NCI-H2107 treated with DMSO at 0.1 percent for 48 hours (cell line): Measurements from ENCODE around the gene CHCT1.
"Not testable (repeated sequence)": the region's sequence is repeated elsewhere in the genome, so short reads cannot be mapped to it uniquely, and the experiment has no call there.

Experiments
- DNase-seq: peaks from one replicate; lab custom pipeline; 2025; ENCODE audit not compliant: unreplicated experiment; lab: John Stamatoyannopoulos, UW

Gene CHCT1

DNA sequence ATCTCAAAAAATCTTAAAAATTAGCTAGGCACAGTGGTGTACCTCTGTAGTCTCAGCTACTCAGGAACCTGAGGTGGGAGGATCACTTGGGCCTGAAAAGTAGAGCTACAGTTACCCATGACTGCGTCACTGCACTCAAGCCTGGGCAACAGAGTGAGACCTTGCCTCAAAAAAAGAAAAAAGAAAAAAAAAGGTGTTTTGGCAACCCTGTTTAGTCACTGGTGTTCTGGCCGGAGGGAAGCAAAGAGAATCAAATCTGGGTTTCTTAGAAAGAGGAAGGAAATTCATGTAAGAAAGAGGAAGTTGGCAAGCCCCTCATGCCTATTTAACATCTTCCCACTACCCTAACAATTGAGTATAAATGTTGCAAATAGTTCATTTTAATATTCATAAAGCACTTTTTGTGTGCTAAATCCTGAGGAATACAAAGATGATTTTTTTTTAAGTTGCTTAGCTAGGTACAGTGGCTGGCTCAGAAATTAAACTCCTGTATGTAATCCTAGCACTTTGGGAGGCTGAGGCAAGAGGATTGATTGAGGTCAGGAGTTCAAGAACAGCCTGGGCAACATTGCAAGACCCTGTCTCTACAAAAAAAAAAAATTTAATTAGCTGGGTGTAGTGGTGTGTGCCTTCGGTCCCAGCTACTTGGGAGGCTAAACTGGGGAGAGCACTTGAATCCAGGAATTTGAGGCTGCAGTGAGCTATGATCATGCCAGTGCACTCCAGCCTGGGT lies 23.9 kb upstream of the CHCT1 start:
- no peak for DNase-seq

DNA sequence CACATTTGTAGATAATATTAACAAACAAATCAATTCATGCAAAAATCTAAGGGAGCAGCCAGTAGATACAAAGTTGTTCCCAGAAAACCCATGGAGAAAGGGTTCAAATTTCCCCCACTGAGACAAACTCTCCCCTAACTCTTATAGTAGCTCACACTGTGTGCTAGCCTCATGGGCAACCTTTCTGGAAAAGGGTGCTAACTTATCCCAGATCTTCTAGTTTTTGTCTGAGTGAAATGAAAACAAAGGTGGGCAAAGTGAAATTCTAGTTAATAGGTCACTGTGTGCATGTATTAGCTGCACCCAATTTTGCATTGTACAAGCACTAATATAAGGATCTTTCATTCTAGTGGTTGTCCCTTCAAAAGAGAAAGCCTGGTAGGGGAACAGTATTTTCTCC lies 20.5 kb upstream of the CHCT1 start:
- no peak for DNase-seq

DNA sequence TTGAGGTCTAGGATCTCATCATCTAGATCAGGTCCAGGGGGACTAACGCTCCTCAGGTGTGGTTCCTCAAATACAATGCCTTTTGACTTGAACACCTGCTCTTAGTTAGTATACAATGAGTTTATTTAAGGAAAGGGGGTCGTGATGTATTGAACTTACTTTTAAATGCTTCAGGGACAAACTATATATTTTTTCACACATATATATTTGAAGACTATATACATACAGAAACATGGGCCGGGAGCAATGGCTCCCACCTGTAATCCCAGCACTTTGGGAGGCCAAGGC lies 18.8 kb upstream of the CHCT1 start:
- DNase-seq: no peak

DNA sequence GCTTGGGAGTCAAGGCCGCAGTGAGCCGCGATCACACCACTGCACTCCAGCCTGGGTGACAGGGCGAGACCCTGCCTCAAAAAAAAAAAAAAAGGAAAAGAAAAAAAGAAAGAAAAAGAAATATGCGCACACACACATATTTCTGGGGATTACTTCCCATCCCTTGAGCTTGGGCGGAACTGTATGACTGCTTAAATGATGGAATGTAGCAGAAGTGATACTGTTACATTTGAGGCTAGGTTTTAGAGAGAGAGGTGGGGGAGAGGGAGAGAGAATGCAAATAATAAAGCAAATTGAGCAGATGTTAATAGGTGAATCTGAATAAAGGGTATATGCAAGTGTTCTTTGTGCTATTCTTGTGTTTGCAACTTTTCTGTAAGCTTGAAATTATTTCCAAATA lies 18.3 kb upstream of the CHCT1 start:
- DNase-seq: no peak

DNA sequence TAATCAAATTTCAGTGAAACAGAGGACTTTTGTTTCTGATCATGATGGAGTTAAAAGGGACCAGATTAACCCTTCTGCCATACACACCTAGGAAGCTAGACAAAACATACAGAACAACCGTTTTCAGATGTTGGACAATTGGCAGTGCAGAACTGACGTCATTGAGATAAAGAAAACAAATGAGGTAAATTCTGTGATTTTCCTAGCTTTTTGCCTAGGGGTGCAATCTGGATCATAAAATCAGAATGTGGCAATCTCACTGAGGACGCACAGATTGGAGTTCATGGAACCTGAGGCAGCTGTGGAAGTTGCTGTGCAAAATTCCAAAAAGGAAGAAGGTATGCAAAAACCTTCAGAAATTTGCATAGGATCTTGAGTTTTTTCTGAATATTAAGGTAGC lies 15.4 kb upstream of the CHCT1 start:
- DNase-seq: no peak

DNA sequence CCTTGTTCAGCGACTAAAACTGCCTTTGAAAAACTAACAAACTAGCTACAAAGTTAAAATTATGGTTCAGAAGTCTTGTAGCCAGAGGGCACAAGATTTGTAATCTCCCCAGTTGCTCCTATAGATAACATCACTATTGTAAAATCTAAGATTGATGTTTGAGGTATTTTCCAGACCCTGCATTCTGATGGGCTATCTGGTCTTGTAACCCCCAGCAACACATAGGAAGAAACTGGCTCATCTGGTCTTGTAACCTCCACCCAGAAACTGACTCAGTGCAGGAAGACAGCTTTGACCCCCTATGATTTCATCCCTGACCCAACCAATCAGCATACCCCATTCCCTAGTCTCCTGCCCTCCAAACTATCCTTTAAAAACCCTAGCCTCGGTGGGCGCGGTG lies 12.3 kb upstream of the CHCT1 start:
- DNase-seq: no peak

DNA sequence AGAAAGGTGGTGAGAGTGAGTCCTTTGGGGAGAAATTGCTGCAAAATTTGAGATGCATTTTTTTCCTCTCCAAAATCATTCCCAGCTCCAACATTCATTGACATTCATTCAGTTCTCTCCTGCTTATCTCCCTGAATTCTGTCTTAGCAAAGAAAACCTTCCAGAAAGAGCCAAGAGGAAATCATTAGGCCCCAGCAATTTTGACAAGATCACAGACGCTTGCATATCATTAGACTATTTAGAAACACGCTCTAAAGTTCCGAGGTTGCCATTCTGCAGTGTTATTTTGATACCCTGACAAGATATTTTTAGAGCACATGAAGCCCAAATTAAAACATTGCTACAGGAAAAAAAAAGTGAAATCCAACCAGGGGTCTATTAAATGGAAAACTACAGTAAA lies 9.6 kb upstream of the CHCT1 start:
- no peak for DNase-seq

DNA sequence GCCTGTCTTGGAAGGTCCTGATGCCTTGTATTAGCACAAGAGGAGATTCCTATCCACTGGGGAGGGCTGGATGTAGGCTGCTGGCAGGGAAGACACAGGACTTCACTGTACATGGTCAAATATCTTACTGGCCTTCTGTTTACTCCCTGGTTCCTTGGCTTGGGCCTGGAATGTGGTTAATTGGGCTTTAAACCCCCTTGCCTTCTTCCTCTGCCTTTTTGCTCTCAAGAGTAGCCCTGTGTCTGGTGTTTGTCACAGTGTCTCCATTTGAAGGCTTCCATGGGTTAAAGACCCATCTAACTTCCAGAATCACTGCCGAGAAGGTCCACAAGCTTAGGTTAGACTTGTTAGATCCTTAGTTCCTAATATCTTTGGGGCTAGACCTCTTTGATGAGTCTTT lies 7.1 kb upstream of the CHCT1 start:
- DNase-seq: no peak

DNA sequence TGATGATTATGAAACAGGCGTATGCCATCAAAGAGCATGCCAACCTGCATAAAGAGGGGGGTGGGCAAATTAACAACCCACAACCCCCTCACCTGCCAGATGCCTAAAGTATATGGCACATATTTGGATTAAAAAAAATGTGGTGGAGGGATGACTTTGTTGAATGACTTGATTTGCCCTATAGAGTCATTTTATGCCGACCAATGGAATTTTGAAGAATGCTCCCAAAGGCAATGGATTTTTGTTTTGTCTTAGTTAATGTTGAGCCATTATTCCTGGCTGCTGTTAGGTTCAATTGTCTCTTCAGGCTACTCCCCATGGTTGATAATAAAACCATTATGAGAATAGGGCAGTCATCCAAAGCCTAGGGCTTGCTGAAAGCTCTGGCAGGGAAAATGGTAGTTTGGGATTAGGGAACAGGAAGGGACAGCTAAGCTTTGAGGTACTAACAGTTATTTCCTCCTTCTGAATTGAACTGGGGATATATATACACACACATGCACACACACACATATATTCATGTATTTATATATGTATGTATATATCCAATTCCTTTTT lies 5.8 kb upstream of the CHCT1 start:
- no peak for DNase-seq

DNA sequence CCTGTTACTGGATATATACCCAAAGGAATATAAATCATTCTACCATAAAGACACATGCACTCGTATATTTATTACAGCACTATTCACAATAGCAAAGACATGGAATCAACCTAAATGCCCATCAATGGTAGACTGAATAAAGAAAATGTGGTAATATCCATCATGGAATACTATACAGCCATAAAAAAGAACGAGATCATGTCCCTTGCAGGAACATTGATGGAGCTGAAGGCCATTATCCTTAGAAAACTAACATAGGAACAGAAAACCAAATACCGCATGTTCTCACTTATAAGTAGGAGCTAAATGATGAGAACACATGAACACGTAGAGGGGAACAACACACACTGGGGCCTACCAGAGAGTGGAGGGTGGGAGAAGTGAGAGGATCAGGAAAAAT lies 3.3 kb upstream of the CHCT1 start:
- DNase-seq: not testable (repeated sequence)

DNA sequence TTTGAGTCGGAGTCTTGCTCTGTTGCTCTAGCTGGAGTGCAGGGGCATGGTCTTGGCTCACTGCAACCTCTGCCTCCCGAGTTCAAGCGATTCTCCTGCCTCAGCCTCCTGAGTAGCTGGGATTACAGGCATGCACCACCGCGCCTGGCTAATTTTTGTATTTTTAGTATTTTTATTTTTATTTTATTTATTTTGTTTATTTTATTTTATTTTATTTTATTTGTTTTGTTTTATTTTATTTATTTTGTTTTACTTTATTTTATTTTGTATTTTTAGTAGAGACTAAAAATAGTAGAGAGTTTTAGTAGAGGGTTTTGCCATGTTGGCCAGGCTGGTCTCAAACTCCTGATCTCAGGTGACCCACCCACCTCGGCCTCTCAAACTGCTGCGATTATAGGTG lies 2.4 kb upstream of the CHCT1 start:
- not testable (repeated sequence) for DNase-seq

DNA sequence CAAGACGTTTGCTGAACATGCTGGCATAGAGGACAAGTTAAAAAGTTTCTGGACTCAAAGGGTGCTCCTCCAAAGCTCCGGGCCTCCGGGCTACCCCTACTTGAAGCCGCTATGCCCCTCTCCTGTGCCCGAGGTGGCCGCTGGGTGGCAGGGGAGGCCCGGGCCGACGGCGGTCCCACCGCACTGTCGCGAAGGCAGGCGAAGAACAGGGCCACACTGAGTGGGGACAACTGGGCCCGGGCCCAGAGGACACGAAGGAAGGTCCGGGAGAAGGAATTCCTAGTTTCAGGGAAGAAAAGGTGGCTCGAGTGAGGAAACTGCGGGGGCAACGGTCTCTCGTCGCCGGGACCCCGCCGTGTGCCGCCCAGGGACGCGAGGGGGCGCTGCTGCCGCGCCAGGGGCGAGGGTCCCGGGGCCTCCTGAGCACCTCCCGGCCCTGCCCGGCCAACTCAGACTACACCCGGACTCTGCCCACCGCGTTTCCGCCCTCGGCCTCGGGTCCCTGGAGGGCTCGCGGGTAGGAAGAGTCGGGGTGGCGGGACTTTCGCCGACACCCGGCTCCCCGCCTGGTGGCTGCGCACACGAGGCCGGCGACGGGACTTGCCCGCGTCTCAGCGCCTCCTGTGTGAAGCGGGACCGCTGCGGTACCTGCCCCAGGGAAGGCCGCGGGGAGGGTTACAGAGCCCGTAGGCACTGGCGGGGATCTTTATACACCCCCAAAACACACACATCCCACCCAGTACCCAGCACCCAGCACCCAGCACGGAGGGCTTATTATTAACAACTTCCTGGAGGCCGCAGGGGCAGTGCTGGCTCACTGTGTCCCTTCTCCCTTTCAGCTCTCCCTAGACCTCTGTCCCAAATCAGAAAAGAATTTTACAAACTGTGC lies 772 bp upstream of the CHCT1 start:
- peak; percentile 5 for DNase-seq

DNA sequence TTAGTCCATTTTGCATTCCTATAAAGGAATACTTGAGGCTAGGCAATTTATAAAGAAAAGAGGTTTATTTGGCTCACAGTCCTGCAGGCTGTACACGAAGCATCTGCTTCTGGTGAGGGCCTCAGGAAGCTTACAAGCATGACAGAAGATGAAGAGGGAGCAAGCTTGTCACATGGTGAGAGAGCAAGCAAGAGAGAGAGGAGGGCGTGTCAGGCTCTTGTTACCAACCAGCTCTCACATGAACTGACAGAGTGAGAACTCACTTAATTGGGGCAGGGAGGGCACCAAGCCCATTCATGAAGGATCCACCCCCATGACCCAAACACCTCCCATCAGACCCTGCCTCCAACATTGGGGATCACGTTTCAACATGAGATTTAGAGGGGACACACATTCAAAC lies 1.6 kb downstream of the CHCT1 start:
- no peak for DNase-seq

DNA sequence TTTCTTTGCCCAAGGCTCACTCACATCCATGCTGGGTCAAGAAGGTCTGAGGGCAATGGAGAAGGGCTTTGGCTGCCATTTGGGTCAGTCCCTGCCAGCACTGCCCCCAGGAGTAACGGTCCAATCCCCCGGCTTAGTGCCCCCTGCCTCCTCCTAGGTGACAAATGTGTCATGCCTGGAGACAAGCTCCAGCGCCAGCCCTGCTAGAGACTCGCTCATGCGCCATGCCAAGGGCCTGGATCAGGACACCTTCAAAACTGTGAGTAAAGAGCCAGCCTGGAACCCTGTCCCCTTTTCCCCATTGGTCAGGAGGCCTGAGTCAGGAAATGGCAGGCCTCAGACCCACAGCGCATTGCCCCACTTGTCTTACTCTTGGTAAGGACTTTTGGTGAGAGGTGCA lies 3.3 kb downstream of the CHCT1 start:
- no peak for DNase-seq

DNA sequence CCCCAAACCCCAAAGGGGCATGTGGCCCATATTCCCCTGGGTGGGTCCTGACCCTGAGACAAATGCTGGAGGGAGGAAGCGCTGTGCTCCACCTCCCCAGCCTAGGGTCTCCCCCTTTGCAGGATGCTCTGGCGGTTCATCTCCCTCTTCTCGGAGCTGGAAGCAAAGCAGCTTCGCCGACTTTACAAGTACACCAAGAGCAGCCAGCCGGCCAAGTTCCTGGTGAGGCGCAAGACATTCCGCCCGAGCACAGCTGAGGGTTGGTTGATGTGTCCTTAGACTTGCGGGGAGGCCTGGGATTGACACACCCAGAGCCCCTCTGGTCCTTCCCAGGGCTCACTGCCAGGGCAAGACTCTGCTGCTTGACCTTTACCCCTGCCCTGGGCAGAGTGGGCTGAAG lies 4.3 kb downstream of the CHCT1 start:
- DNase-seq: no peak

DNA sequence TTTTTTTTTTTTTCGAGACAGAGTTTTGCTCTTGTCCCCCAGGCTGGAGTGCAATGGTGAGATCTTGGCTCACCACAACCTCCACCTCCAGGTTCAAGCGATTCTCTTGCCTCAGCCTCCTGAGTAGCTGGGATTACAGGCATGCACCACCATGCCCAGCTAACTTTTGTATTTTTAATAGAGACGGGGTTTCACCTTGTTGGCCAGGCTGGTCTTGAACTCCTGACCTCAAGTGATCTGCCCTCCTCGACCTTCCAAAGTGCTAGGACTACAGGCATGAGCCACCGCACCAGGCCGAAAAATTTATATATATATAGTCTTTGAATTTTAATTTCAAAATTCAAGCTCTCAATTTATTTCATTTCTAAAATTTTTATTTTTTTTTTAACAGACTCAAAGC lies 6.2 kb downstream of the CHCT1 start:
- not testable (repeated sequence) for DNase-seq

DNA sequence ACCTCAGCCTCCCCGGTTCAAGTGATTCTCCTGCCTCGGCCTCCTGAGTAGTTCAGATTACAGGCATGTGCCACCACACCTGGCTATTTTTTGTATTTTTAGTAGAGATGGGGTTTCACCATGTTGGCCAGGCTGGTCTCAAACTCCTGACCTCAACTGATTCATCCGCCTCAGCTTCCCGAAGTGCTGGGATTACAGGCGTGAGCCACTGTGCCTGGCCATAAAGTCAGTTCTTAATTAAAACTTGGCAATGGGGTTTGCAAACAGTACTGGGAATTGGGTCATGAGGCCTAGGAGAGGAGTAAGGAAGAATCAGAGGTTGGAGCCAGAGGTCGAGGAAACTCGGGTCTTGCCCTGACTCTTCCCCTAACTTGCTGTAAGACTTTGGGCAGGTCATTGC lies 8.3 kb downstream of the CHCT1 start:
- DNase-seq: not testable (repeated sequence)

DNA sequence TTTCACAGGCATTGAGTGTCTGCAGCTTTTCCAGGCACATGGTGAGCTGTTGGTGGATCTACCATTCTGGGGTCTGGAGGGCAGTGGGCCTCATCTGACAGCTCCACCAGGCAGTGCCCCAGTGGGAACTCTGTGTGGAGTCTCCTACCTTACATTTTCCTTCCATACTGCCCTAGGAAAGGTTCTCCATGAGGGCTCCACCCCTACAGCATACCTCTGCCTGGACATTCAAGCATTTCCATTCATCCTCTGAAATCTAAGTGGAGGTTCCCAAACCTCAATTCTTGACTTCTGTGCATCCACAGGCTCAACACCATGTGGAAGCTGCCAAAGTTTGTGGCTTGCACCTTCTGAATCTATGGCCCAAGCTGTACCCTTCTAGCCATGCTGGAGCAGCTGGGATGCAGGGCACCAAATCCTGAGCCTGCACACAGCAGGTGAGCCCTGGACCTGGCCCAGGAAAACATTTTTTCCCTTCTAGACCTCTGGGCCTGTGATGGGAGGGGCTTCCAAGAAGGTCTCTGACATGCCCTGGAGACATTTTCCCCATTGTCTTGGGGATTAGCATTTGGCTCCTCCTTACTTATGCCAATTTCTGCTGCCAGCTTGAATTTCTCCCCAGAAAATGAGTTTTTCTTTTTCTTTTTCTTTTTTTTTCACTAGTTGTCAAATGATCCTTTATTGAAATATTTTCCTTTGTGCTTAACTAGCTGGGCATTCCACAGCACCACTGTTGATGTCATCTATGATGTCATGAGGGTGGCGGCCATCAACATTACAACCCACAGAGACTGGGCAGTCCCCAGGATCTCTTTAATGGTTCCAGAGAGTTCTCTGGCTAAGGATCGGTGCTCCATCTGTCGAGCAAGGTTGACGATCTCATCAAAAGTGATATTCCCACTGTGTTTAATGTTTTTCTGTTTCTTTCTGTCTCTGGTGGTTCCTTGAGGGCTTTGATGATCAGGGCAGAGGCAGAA lies 11.0 kb downstream of the CHCT1 start:
- DNase-seq: not testable (repeated sequence)

DNA sequence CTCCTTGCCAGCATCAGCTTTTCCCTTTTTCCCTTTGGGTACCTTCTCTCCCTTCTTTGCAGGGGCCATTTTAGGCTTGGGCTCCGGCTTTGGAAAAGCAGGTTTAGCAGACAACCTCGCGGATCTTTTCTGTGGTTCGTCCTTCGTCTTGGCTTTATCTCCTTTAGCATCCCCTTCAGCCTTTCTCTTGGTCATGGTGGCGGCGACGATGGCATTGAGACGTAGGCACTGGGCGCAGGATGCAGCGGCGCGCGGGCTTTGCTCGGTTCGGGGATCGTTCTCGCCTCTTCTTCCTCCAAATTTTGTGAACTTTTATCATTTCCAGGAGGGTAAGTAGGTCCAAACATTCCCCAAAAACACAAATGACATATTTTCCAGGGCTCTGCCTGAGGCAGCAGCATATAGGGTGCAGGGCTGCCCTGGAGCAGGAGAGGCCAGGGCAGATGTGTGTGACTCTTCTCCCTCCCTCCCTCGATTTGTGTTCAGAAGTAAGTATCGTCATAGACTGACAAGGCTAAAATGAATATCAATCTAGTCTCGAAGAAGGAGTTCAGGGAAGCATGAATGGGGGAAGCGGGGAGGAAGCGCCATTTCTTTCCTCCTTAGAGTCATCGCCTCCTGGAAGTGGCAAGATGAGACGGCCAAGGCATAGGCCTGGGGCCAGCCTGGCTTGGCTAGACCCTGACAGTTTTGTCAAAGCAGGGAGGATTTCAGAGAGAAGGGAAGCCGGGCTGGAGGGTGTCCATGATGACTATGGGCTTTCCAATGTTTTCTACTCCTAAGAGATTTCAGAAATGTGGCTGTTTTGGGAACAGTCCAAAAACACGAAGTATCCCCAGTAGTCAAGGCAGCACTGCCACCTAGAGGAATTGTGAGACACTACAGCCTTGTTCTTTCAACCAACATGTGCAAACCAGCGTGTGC lies 13.2 kb downstream of the CHCT1 start:
- DNase-seq: peak; percentile 77

DNA sequence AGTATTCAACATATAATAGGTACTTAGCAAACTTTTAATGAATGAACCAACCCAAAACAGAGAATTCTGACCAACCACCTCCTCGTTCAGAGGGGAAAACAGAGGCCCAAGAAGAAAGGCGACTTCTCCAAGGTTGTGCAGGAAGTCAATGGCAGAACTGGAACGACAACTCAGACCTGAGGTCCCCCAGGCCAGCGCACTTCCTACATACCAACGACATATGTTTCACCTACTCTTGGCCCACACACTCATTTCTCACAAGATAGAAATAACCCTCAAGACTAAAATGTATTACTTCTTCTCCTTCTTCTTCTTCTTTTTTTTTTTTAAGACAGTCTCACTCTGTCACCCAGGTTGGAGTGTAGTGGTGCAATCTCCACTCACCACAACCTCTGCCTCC lies 14.4 kb downstream of the CHCT1 start:
- no peak for DNase-seq
